ENCODE data around the gene HMGB3. TPM values are rescaled to one million over a fixed set of nuclear protein-coding genes. Genes with fewer than 3 reads are reported as not detected.

The HMGB3 gene
- total RNA-seq, 4 donors from 2014 or later = 6.3 to 23.3 (median 13.9) TPM

DNA sequence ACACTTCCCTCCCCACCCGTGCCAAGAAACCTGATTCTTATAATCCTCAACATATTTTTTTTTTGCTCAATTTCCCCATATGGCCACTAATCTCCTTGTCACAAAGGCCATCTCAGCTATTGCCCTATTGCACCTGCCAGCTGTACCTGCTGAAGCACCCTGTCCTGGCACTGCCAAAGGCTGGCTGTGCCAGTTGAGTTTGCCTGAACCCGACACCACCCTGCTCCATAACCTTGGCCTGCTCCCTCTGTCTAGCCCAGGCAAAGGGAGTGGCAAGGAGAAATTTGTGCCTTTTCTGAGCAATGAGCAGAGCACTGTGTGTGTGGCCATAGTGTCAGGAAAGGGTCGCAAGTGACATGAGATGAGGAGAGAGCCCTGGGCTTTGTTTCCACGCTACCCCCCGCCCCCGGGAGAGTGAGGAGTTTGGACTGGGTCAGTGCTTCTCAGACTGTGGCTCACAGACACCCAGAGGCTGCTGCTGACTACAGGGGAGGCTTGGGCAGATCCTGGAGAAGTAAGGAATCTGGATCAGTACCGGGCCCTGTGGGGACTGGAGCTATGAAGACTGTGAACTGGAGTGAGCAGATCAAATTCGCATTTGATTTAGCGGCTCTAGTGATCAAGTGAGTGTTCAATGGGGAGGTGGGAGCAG, 42.2 kb upstream of the HMGB3 start:
- no peak for DNase-seq (ENCODE audit: low spot score in 2 of 2)
- no peak for TF ChIP-seq POLR2A (IDR thresholded peaks at IDR 0.05)
- TF ChIP-seq, protein P1, sequence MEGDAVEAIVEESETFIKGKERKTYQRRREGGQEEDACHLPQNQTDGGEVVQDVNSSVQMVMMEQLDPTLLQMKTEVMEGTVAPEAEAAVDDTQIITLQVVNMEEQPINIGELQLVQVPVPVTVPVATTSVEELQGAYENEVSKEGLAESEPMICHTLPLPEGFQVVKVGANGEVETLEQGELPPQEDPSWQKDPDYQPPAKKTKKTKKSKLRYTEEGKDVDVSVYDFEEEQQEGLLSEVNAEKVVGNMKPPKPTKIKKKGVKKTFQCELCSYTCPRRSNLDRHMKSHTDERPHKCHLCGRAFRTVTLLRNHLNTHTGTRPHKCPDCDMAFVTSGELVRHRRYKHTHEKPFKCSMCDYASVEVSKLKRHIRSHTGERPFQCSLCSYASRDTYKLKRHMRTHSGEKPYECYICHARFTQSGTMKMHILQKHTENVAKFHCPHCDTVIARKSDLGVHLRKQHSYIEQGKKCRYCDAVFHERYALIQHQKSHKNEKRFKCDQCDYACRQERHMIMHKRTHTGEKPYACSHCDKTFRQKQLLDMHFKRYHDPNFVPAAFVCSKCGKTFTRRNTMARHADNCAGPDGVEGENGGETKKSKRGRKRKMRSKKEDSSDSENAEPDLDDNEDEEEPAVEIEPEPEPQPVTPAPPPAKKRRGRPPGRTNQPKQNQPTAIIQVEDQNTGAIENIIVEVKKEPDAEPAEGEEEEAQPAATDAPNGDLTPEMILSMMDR (IDR thresholded peaks at IDR 0.05) = no peak
- H3K4me3 ChIP-seq (ENCODE audit: low read depth, poor library complexity, severe bottlenecking) = no peak overlapping the region
- intact Hi-C loops (cut with DNase I; ENCODE audit: low total_unique reads) = no loop called here
- WGBS, 2 donors = 60 to 65% methylated on average over 9 of the region's 9 CpGs

DNA sequence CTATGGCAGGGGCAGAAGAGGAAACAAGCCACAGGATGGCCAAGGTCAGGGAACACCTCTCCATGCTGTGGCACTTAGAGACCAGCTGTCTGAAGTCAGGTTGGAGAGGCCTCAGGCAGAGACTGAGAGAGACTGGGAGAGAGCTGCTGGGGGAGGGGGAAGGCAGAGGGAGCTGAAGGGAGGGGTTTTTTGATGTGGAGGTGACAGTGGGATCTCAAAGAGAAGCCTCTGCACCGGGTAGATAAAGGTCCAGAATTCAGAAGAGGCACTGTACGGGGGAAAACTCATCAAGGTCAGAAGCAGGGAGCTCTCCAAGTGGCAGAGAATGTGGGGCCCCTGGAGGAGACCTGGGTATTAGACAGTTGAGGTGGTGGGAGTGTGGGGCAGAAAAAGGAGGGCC, 41.6 kb upstream of the HMGB3 start:
- TF ChIP-seq POLR2A (IDR thresholded peaks at IDR 0.05) = no peak
- TF ChIP-seq, protein P1 (IDR thresholded peaks at IDR 0.05) = no peak
- intact Hi-C loops (cut with DNase I; ENCODE audit: low total_unique reads) = no loop called here
- 39 to 73% methylated on average over 2 of the region's 2 CpGs for WGBS, 2 donors
- H3K4me3 ChIP-seq (ENCODE audit: low read depth, poor library complexity, severe bottlenecking) = no peak overlapping the region
- DNase-seq (ENCODE audit: low spot score in 2 of 2) = no peak

DNA sequence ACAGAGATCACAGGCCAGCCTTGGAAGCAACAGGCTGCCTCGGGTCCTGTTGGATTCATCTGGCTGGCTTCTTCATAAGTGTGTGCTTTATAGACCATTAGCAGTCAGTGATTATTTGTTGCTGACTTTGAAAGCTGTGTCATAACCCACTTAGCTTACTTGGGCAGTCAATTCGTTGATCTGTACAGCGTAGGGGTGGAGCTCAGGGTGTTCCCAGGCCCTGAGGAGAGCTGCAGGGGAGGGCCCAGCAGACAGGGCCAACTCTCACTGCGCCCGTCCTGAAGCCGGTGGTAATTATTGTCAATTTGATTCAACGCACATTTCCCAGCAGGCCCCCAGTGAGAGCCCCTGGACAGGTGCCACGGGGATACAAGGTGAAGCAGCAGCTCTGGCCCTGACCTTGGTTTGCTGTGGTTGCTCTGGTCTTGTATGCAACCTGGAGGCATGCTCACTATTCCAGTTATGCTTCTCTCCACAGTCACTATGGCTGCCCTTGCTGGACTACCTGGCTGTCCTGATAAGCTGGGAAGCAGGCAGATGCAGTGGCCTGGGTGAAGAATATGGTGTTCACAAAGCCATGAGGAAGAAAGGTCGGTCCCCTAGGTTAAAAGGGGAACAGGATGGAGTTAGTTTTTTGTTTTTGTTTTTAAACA, 40.1 kb upstream of the HMGB3 start:
- TF ChIP-seq, protein P1 (IDR thresholded peaks at IDR 0.05) = no peak
- no peak for TF ChIP-seq POLR2A (IDR thresholded peaks at IDR 0.05)
- no peak overlapping the region for H3K4me3 ChIP-seq (ENCODE audit: low read depth, poor library complexity, severe bottlenecking)
- WGBS, 2 donors = 52 to 57% methylated on average over 8 to 9 of the region's 9 CpGs
- no peak for DNase-seq (ENCODE audit: low spot score in 2 of 2)
- intact Hi-C loops (cut with DNase I; ENCODE audit: low total_unique reads) = no loop called here

DNA sequence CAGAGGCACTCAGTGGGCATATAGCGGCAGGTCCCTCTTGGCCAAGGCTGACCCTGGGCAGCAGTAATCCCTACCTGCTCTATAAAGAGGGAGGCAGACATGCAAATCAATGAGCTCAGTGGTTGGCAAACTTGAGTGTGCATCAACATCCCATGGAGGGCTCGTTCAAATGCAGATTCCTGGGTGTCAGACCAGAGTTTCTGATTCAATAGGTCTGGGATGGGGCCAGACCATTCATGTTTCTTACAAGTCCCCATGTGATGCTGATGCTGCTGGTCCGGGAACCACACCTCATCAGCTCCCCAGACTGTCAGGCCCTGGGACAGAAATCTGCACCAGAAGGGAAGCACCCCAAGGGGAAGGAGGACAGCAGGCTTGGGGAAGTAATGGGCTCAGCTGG, 38.9 kb upstream of the HMGB3 start:
- intact Hi-C loops (cut with DNase I; ENCODE audit: low total_unique reads) = no loop called here
- 65 to 90% methylated on average over 3 of the region's 3 CpGs for WGBS, 2 donors
- no peak for TF ChIP-seq POLR2A (IDR thresholded peaks at IDR 0.05)
- TF ChIP-seq, protein P1 (IDR thresholded peaks at IDR 0.05) = no peak
- H3K4me3 ChIP-seq (ENCODE audit: low read depth, poor library complexity, severe bottlenecking) = no peak overlapping the region
- DNase-seq (ENCODE audit: low spot score in 2 of 2) = no peak

DNA sequence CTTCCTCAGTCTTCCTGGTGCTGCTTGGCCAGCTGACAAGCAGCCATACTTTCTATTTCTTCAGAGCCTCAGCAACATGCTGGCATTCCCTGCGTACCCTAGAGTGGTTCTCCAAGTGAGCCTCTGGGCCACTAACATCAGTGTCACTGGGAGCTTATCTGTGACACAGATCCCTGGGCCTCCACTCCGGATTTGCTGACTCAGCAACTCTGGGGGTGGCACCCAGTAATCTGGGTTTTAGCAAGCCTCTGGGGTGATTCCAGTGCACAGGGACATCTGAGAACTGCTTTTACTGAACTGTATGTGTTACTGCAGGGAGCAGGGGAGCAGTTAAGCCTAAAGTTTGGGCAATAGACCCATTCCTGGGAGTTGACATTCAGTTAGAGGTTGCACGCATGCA, 28.2 kb upstream of the HMGB3 start:
- intact Hi-C loops (cut with DNase I; ENCODE audit: low total_unique reads) = no loop called here
- H3K4me3 ChIP-seq (ENCODE audit: low read depth, poor library complexity, severe bottlenecking) = no peak overlapping the region
- WGBS, 2 donors = 84 to 94% methylated on average over 2 to 3 of the region's 3 CpGs
- TF ChIP-seq, protein P1 (IDR thresholded peaks at IDR 0.05) = no peak
- TF ChIP-seq POLR2A (IDR thresholded peaks at IDR 0.05) = no peak
- DNase-seq (ENCODE audit: low spot score in 2 of 2) = no peak

Data from lower leg skin (tissue), 4 donors.